Pericardium fibroblast (primary cell): Measurements from ENCODE around the gene PROSER2. TPM values are rescaled to one million over a fixed set of nuclear protein-coding genes. Genes with fewer than 3 reads are reported as not detected.

Experiments used
- total RNA-seq: library from RNA; depleted of rRNA; stranded (reverse); fragments of >200 nt; gene quantifications from 2 replicates; pipeline ENCODE4 v1.2.3, GENCODE V29; 2015

The PROSER2 gene
- 14.8 and 45.7 TPM in 2 replicates for total RNA-seq

GRCh38 chr10:11823122-11823988 is at the start of gene PROSER2:
Gene PROSER2 (plus strand): TSS chr10:11823356. CDS start chr10:11852078, 28,722 bp downstream.

Other genes with a start within 250 kb of the PROSER2 start
- 6.1 and 10.2 TPM in 2 replicates for gene USP6NL, start 211.7 kb upstream of the PROSER2 start, total RNA-seq
- gene ECHDC3, start 81.0 kb upstream of the PROSER2 start, total RNA-seq = 13.4 and 18.7 TPM in 2 replicates
- gene UPF2, start 219.5 kb downstream of the PROSER2 start, total RNA-seq = 6.8 and 9.4 TPM in 2 replicates
- gene DHTKD1, start 245.6 kb downstream of the PROSER2 start, total RNA-seq = 9.1 and 9.7 TPM in 2 replicates